ENCODE data around the gene MAN2A2.

DNA sequence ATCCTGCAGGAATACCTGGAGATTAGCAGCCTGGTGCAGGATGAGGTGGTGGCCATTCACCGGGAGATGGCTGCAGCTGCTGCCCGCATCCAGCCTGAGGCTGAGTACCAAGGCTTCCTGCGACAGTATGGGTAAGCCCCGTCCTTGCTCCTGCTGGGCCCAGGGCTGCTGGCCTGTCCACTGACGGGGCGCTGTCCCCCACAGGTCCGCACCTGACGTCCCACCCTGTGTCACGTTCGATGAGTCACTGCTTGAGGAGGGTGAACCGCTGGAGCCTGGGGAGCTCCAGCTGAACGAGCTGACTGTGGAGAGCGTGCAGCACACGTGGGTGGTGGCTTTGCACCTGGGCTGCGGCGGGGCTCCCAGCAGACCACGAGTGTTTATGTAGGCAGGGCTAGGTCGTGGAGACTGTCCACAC, 13.8 kb upstream of the MAN2A2 start:
- TF ChIP-seq EZH2phosphoT487 (IDR thresholded peaks at IDR 0.05; ENCODE audit: borderline replicate concordance, low read length) (no peak), CTCF (IDR thresholded peaks at IDR 0.05; ENCODE audit: low read depth, low read length, poor library complexity, severe bottlenecking) (no peak)

Measured in DOHH2 (cell line).